Measurements from ENCODE around the gene SNX13. TPM values are rescaled to one million over a fixed set of nuclear protein-coding genes. Genes with fewer than 3 reads are reported as not detected.

SNX13 gene
- total and polyA plus RNA-seq, 9 of the 15 experiments (the other 6 are each of a cell fraction or from before 2014, with no cell fraction given) = 5.6 to 33.2 (median 25.4) TPM

GRCh38 chr7:17871815-17872533, 68.3 kb downstream of the SNX13 start (continued):
- no peak for TF ChIP-seq ZNF318 (IDR thresholded peaks at IDR 0.05; ENCODE audit: borderline replicate concordance in 1 of 2, low read depth in 1 of 2)
- no peak for TF ChIP-seq NCOA4 (IDR thresholded peaks at IDR 0.05; ENCODE audit: partially characterized antibody)
- no peak for TF ChIP-seq CHD1 (IDR thresholded peaks at IDR 0.05; ENCODE audit: low read length)
- TF ChIP-seq ARID3A (IDR thresholded peaks at IDR 0.05; ENCODE audit: borderline replicate concordance, low read depth, low read length) = no peak
- TF ChIP-seq AFF4 (CRISPR knock-in tag; IDR thresholded peaks at IDR 0.05) = no peak

Data from K562 (cell line).